Measurements from ENCODE around the gene KRT26.

Gene KRT26

GRCh38 chr17:40727447-40728231 lies 44.4 kb downstream of the KRT26 start:
- DNase-seq (ENCODE audit: low spot score) = peak; percentile 8

- no peak for DNase-seq (ENCODE audit: low spot score)
Observed at GRCh38 chr17:40726919-40727318, 45.1 kb downstream of the KRT26 start.

GRCh38 chr17:40724656-40725055 lies 47.3 kb downstream of the KRT26 start:
- DNase-seq (ENCODE audit: low spot score) = no peak

GRCh38 chr17:40722241-40722640 lies 49.8 kb downstream of the KRT26 start:
- no peak for DNase-seq (ENCODE audit: low spot score)

- DNase-seq (ENCODE audit: low spot score) = no peak
Observed at GRCh38 chr17:40720899-40721298, 51.1 kb downstream of the KRT26 start.

GRCh38 chr17:40718930-40719329 lies 53.1 kb downstream of the KRT26 start:
- no peak for DNase-seq (ENCODE audit: low spot score)

- DNase-seq (ENCODE audit: low spot score) = no peak
Observed at GRCh38 chr17:40717776-40718175, 54.2 kb downstream of the KRT26 start.

Measured in AG08395 (cell line).